HG03521 (cell line): ENCODE data around the gene OR13A1.
"Not testable (repeated sequence)": the region's sequence is repeated elsewhere in the genome, so short reads cannot be mapped to it uniquely, and the experiment has no call there.

Experiments
- ATAC-seq: cut with Tn5 transposase; IDR thresholded peaks from one replicate; pipeline ENCODE4 v1.9.1; 2021; ENCODE audit warnings: mild to moderate bottlenecking, moderate library complexity; ENCODE audit not compliant: unreplicated experiment

The OR13A1 gene

GRCh38 chr10:45315508-45315907, at the start of gene OR13A1:
TSS of gene OR13A1 (minus strand) at chr10:45315608. CDS start at chr10:45304422, 11,186 bp downstream.
- ATAC-seq = no peak

- ATAC-seq = not testable (repeated sequence)
Measured at GRCh38 chr10:45361983-45362799, 46.8 kb upstream of the OR13A1 start.

GRCh38 chr10:45358961-45359360, 43.6 kb upstream of the OR13A1 start:
- ATAC-seq = not testable (repeated sequence)

- no peak for ATAC-seq
Measured at GRCh38 chr10:45355494-45355893, 40.1 kb upstream of the OR13A1 start.

- no peak for ATAC-seq
Measured at GRCh38 chr10:45354261-45354660, 38.9 kb upstream of the OR13A1 start.

GRCh38 chr10:45353186-45353585, 37.8 kb upstream of the OR13A1 start:
- ATAC-seq = peak; percentile 28

GRCh38 chr10:45348196-45348765, 32.9 kb upstream of the OR13A1 start:
- not testable (repeated sequence) for ATAC-seq

GRCh38 chr10:45347464-45347863, 32.1 kb upstream of the OR13A1 start:
- ATAC-seq = not testable (repeated sequence)

- ATAC-seq = not testable (repeated sequence)
Measured at GRCh38 chr10:45346652-45347335, 31.4 kb upstream of the OR13A1 start.

- ATAC-seq = not testable (repeated sequence)
Measured at GRCh38 chr10:45340420-45340819, 25.0 kb upstream of the OR13A1 start.

- no peak for ATAC-seq
Measured at GRCh38 chr10:45339894-45340293, 24.5 kb upstream of the OR13A1 start.

GRCh38 chr10:45331824-45332223, 16.4 kb upstream of the OR13A1 start:
- not testable (repeated sequence) for ATAC-seq

GRCh38 chr10:45326864-45327263, 11.5 kb upstream of the OR13A1 start:
- not testable (repeated sequence) for ATAC-seq

- ATAC-seq = no peak
Measured at GRCh38 chr10:45325116-45325515, 9.7 kb upstream of the OR13A1 start.

- no peak for ATAC-seq
Measured at GRCh38 chr10:45319702-45320101, 4.3 kb upstream of the OR13A1 start.

GRCh38 chr10:45313264-45313873, 2.0 kb downstream of the OR13A1 start:
- no peak for ATAC-seq

GRCh38 chr10:45308707-45309106, 6.7 kb downstream of the OR13A1 start:
- no peak for ATAC-seq

- no peak for ATAC-seq
Measured at GRCh38 chr10:45302573-45302972, 12.8 kb downstream of the OR13A1 start.

- not testable (repeated sequence) for ATAC-seq
Measured at GRCh38 chr10:45298341-45298955, 17.0 kb downstream of the OR13A1 start.

- no peak for ATAC-seq
Measured at GRCh38 chr10:45294681-45295080, 20.7 kb downstream of the OR13A1 start.

- no peak for ATAC-seq
Measured at GRCh38 chr10:45286980-45287379, 28.4 kb downstream of the OR13A1 start.
